Measurements from ENCODE around the gene PAIP2. TPM values are rescaled to one million over a fixed set of nuclear protein-coding genes. Genes with fewer than 3 reads are reported as not detected.
"Not testable (repeated sequence)": the region's sequence is repeated elsewhere in the genome, so short reads cannot be mapped to it uniquely, and the experiment has no call there.

Gene PAIP2
- total RNA-seq, 1 donor, result 47.8 TPM

DNA sequence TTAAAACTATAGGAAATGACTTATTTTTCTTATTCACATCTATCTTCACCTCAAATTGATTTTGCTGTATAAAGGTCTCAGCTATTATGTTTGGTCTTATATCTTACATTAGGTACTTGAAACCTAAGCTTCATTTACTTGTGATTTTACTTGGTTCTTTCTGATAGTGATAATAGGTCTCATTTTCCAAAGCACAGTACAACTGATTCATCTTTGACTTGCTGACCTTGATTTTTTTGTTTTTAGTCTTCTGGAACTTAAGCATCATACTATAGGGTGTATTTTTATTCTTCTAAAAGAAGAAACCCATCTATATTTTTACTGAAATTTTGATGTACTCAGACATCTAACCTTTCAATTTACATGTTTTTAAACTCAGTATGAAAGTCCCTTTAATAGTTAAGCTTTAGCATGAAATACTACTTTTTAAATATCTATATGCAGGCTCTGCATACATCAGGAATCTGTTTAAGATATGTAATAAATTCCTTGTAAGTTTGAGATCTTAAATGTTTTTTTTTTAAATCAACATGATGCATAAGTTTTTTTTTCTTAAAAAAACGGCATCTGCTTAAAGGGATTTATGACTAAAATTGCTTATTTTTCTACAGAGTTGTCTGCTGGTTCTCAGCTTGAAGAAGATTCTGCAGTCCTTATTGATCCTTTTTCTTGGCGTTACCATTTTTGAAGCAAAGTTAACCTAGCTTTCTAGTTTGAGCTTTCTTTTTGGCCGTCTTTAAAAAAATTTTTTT, 34.9 kb upstream of the PAIP2 start:
- Histone ChIP-seq H4K20me1 (ENCODE audit: insufficient read depth, low read length) (peaks cover 94% of the 10 kb centered on the region), H3K4me1 (ENCODE audit: insufficient read depth, low read length) (peaks cover 16% of the 10 kb centered on the region), H3K27ac (ENCODE audit: low read depth, low read length) (no peak overlapping the region), H2AFZ (ENCODE audit: low read length) (no peak overlapping the region), H3K79me2 (ENCODE audit: insufficient read depth, low read length) (peaks cover 100% of the 10 kb centered on the region), H3K36me3 (ENCODE audit: insufficient read depth, low read length) (no peaks in the 10 kb centered on the region), H3K9me3 (ENCODE audit: low read depth, low read length) (no peaks in the 10 kb centered on the region), H3K4me3 (ENCODE audit: insufficient read depth, low read length) (no peak overlapping the region), H3K4me2 (ENCODE audit: insufficient read depth, low read length) (no peak overlapping the region), H3K27me3 (ENCODE audit: insufficient read depth, low read length) (no peaks in the 10 kb centered on the region)
- no peak for TF ChIP-seq CTCF (IDR thresholded peaks at IDR 0.05; ENCODE audit: extremely low read depth, low read depth, low read length)
- DNase-seq (ENCODE audit: insufficient read length, low spot score, missing footprints), result no peak

- H3K36me3 ChIP-seq (ENCODE audit: insufficient read depth, low read length), result peaks cover 3% of the 10 kb centered on the region
- H3K27me3 ChIP-seq (ENCODE audit: insufficient read depth, low read length), result no peaks in the 10 kb centered on the region
- no peak overlapping the region for H3K4me2 ChIP-seq (ENCODE audit: insufficient read depth, low read length)
- H2AFZ ChIP-seq (ENCODE audit: low read length), result no peak overlapping the region
- peaks cover 100% of the 10 kb centered on the region for H3K79me2 ChIP-seq (ENCODE audit: insufficient read depth, low read length)
- H3K27ac ChIP-seq (ENCODE audit: low read depth, low read length), result peak overlapping the region; percentile 0
- H3K9me3 ChIP-seq (ENCODE audit: low read depth, low read length), result no peaks in the 10 kb centered on the region
- DNase-seq (ENCODE audit: insufficient read length, low spot score, missing footprints), result no peak
- TF ChIP-seq CTCF (IDR thresholded peaks at IDR 0.05; ENCODE audit: extremely low read depth, low read depth, low read length), result no peak
- H3K4me3 ChIP-seq (ENCODE audit: insufficient read depth, low read length), result no peak overlapping the region
- H3K4me1 ChIP-seq (ENCODE audit: insufficient read depth, low read length), result peaks cover 10% of the 10 kb centered on the region
- H4K20me1 ChIP-seq (ENCODE audit: insufficient read depth, low read length), result peaks cover 90% of the 10 kb centered on the region
Measured at GRCh38 chr5:139308797-139309196, 32.9 kb upstream of the PAIP2 start.

DNA sequence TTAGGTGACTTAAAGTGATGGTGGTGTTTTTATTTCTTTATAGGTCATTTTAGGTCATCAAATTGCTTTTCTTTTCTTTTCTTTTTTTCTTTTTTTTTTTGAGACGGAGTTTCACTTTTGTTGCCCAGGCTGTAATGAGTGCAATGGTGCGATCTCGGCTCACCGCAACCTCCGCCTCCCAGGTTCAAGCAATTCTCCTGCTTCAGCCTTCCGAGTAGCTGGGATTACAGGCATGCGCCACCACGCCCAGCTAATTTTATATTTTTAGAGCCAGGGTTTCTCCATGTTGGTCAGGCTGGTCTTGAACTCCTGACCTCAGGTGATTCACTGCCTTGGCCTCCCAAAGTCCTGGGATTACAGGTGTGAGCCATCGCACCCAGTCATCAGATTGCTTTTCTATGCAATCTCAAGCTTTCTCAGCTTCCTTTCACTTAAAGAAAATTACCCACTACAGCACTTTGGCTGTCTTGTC, 30.9 kb upstream of the PAIP2 start:
- not testable (repeated sequence) for H3K27me3 ChIP-seq (ENCODE audit: insufficient read depth, low read length)
- peak overlapping the region; percentile 14 for H3K27ac ChIP-seq (ENCODE audit: low read depth, low read length)

DNA sequence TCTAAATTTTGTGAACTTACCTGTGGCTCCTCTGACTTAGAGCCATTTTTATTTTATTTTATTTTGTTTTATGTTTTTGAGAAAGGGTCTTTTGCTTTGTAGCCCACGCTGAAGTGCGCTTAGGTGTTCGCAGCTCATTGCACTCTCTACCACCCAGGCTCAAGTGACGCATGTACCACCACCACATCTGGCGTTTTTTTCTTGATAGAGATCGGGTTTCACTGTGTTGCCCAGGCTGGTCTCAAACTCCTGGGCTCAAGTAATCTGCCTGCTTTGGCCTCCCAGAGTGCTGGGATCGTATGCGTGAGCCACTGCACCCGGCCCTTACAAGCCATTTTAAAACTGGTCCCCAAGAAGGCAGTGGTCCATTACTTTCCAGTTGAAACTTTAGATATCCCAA, 29.6 kb upstream of the PAIP2 start:
- Histone ChIP-seq H3K36me3 (ENCODE audit: insufficient read depth, low read length) (peaks cover 17% of the 10 kb centered on the region), H3K4me1 (ENCODE audit: insufficient read depth, low read length) (peaks cover 10% of the 10 kb centered on the region), H3K4me3 (ENCODE audit: insufficient read depth, low read length) (no peak overlapping the region), H3K79me2 (ENCODE audit: insufficient read depth, low read length) (peaks cover 100% of the 10 kb centered on the region), H3K27ac (ENCODE audit: low read depth, low read length) (no peak overlapping the region), H3K9me3 (ENCODE audit: low read depth, low read length) (no peaks in the 10 kb centered on the region), H4K20me1 (ENCODE audit: insufficient read depth, low read length) (peaks cover 76% of the 10 kb centered on the region), H3K4me2 (ENCODE audit: insufficient read depth, low read length) (no peak overlapping the region), H3K27me3 (ENCODE audit: insufficient read depth, low read length) (no peaks in the 10 kb centered on the region), H2AFZ (ENCODE audit: low read length) (no peak overlapping the region)
- no peak for TF ChIP-seq CTCF (IDR thresholded peaks at IDR 0.05; ENCODE audit: extremely low read depth, low read depth, low read length)
- no peak for DNase-seq (ENCODE audit: insufficient read length, low spot score, missing footprints)

More for the DNA sequence above, 30.9 kb upstream of the PAIP2 start:
- not testable (repeated sequence) for H3K4me2 ChIP-seq (ENCODE audit: insufficient read depth, low read length); DNase-seq (ENCODE audit: insufficient read length, low spot score, missing footprints); H3K4me3 ChIP-seq (ENCODE audit: insufficient read depth, low read length); H3K36me3 ChIP-seq (ENCODE audit: insufficient read depth, low read length); H2AFZ ChIP-seq (ENCODE audit: low read length); H3K9me3 ChIP-seq (ENCODE audit: low read depth, low read length)
- Histone ChIP-seq H3K79me2 (ENCODE audit: insufficient read depth, low read length) (peaks cover 100% of the 10 kb centered on the region), H4K20me1 (ENCODE audit: insufficient read depth, low read length) (peaks cover 86% of the 10 kb centered on the region), H3K4me1 (ENCODE audit: insufficient read depth, low read length) (peaks cover 10% of the 10 kb centered on the region)
